Measurements from ENCODE around the gene GBA3. TPM values are rescaled to one million over a fixed set of nuclear protein-coding genes. Genes with fewer than 3 reads are reported as not detected.

GBA3 gene
- total RNA-seq, 1 donor = under 0.01 TPM

- no peaks in the 10 kb centered on the region for H3K4me1 ChIP-seq (ENCODE audit: insufficient read depth, low read length)
- H4K20me1 ChIP-seq (ENCODE audit: insufficient read depth, low read length) = no peaks in the 10 kb centered on the region
- no peaks in the 10 kb centered on the region for H3K79me2 ChIP-seq (ENCODE audit: insufficient read depth, low read length)
- H3K36me3 ChIP-seq (ENCODE audit: insufficient read depth, low read length) = no peaks in the 10 kb centered on the region
- no peak overlapping the region for H2AFZ ChIP-seq (ENCODE audit: low read length)
- no peak for TF ChIP-seq CTCF (IDR thresholded peaks at IDR 0.05; ENCODE audit: extremely low read depth, low read depth, low read length)
- no peak overlapping the region for H3K4me2 ChIP-seq (ENCODE audit: insufficient read depth, low read length)
- H3K27me3 ChIP-seq (ENCODE audit: insufficient read depth, low read length) = no peaks in the 10 kb centered on the region
- no peak overlapping the region for H3K27ac ChIP-seq (ENCODE audit: low read depth, low read length)
- no peak for DNase-seq (ENCODE audit: insufficient read length, low spot score, missing footprints)
- H3K4me3 ChIP-seq (ENCODE audit: insufficient read depth, low read length) = no peak overlapping the region
- no peaks in the 10 kb centered on the region for H3K9me3 ChIP-seq (ENCODE audit: low read depth, low read length)
Observed at GRCh38 chr4:22857411-22857810, 164.7 kb downstream of the GBA3 start.

GRCh38 chr4:22859318-22859717 is 166.6 kb downstream of the GBA3 start:
- TF ChIP-seq CTCF (IDR thresholded peaks at IDR 0.05; ENCODE audit: extremely low read depth, low read depth, low read length) = no peak
- DNase-seq (ENCODE audit: insufficient read length, low spot score, missing footprints) = no peak
- no peaks in the 10 kb centered on the region for H3K79me2 ChIP-seq (ENCODE audit: insufficient read depth, low read length)
- H3K27me3 ChIP-seq (ENCODE audit: insufficient read depth, low read length) = no peaks in the 10 kb centered on the region
- no peaks in the 10 kb centered on the region for H4K20me1 ChIP-seq (ENCODE audit: insufficient read depth, low read length)
- H3K36me3 ChIP-seq (ENCODE audit: insufficient read depth, low read length) = no peaks in the 10 kb centered on the region
- H3K4me1 ChIP-seq (ENCODE audit: insufficient read depth, low read length) = no peaks in the 10 kb centered on the region
- no peaks in the 10 kb centered on the region for H3K9me3 ChIP-seq (ENCODE audit: low read depth, low read length)
- no peak overlapping the region for H3K27ac ChIP-seq (ENCODE audit: low read depth, low read length)
- H3K4me3 ChIP-seq (ENCODE audit: insufficient read depth, low read length) = no peak overlapping the region
- H2AFZ ChIP-seq (ENCODE audit: low read length) = no peak overlapping the region
- no peak overlapping the region for H3K4me2 ChIP-seq (ENCODE audit: insufficient read depth, low read length)

Other genes with a start within 250 kb of the GBA3 start
- 25.3 and 26.2 TPM in 2 replicates for gene ADGRA3, start 176.9 kb upstream of the GBA3 start, total RNA-seq